Tibial nerve (tissue), 4 donors: Measurements from ENCODE around the gene EYA2. TPM values are rescaled to one million over a fixed set of nuclear protein-coding genes. Genes with fewer than 3 reads are reported as not detected.

Source experiments
- DNase-seq, 2 donors: peaks; one replicate each; pipeline ENCODE4 v3.0.0-alpha.2; 2019; ENCODE audit warnings: low spot score in 2 of 2
- H3K27ac ChIP-seq, 4 donors: fragments of 200-600 bp; sonication (generic) in 3 of 4; one replicate each; pipeline ENCODE4 v1.5.1; 2017 to 2019; ENCODE audit warnings: mild to moderate bottlenecking in 1 of 4
- H3K27me3 ChIP-seq, 2 donors: fragments of 200-600 bp; sonication (generic) in 1 of 2; one replicate each; pipeline versions ENCODE4 v1.5.1 to v1.6.0; 2017 to 2019
- H3K36me3 ChIP-seq, 3 donors: fragments of 200-600 bp; sonication (generic); one replicate each; pipeline ENCODE4 v1.5.1; 2018 to 2019
- H3K4me1 ChIP-seq, 4 donors: fragments of 200-600 bp; sonication (generic) in 3 of 4; one replicate each; pipeline ENCODE4 v1.5.1; 2017 to 2019
- H3K4me3 ChIP-seq, 4 donors: fragments of 200-600 bp; sonication (generic) in 3 of 4; one replicate each; pipeline ENCODE4 v1.5.1; 2017 to 2019; ENCODE audit warnings: mild to moderate bottlenecking in 1 of 4, moderate library complexity in 1 of 4
- H3K9me3 ChIP-seq, 4 donors: fragments of 200-600 bp; sonication (generic) in 3 of 4; one replicate each; pipeline ENCODE4 v1.5.1; 2017 to 2019
- CTCF ChIP-seq, 5 experiments: fragments of 200-600 bp in 3 of 5; fragments of 450-650 bp in 2 of 5; sonication (generic) in 3 of 5; IDR thresholded peaks; one replicate each; pipeline ENCODE4 v1.5.1; 2016 to 2019; ENCODE audit warnings: antibody characterized with exemption in 5 of 5, mild to moderate bottlenecking in 3 of 5, moderate library complexity in 2 of 5
- EP300 ChIP-seq, 2 donors: sonication (generic); formaldehyde crosslinking; IDR thresholded peaks; one replicate each; pipeline ENCODE4 v1.6.1; 2017; ENCODE audit warnings: antibody characterized with exemption in 2 of 2, mild to moderate bottlenecking in 1 of 2
- POLR2A ChIP-seq, 2 donors: fragments of 450-650 bp; IDR thresholded peaks; one replicate each; pipeline ENCODE4 v1.6.1; 2017; ENCODE audit warnings: antibody characterized with exemption in 2 of 2, mild to moderate bottlenecking in 2 of 2, moderate library complexity in 2 of 2
- WGBS, 2 donors: methylation state at CpG; one replicate each; pipeline ENCODE4 v1.1.5; 2018; 5-methylcytosine and 5-hydroxymethylcytosine counted together
- total RNA-seq, 4 donors: library from RNA; depleted of rRNA; stranded (reverse); fragments of >200 nt; gene quantifications; one replicate each; pipeline ENCODE4 v1.1.0, GENCODE V29; 2016

The EYA2 gene
- total RNA-seq, 4 donors from 2014 or later: 13.8 to 25.5 (median 20.2) TPM

- H3K9me3 ChIP-seq: no peaks in the 10 kb centered on the region
- H3K27ac ChIP-seq: no peak overlapping the region
- H3K4me1 ChIP-seq: peaks cover 0 to 15% (median 6%) of the 10 kb centered on the region in 4 donors
- WGBS, 2 donors: 79 to 86% methylated on average over 8 of the region's 8 CpGs
- H3K36me3 ChIP-seq: peaks cover 0 to 32% (median 0%) of the 10 kb centered on the region in 3 donors
- H3K27me3 ChIP-seq: no peaks in the 10 kb centered on the region
- TF ChIP-seq EP300 (IDR thresholded peaks at IDR 0.05) (no peak), CTCF (IDR thresholded peaks at IDR 0.05) (no peak), POLR2A (IDR thresholded peaks at IDR 0.05) (no peak)
- DNase-seq: no peak
- no peak overlapping the region for H3K4me3 ChIP-seq
These were observed 121.5 kb downstream of the EYA2 start for GRCh38 chr20:47016068-47016664.

- WGBS, 2 donors: 81% methylated on average over 11 of the region's 11 CpGs
These were observed 123.7 kb downstream of the EYA2 start for GRCh38 chr20:47018381-47018780.

GRCh38 chr20:47019121-47019824, 124.6 kb downstream of the EYA2 start:
- DNase-seq: peak; percentile 16 to 40
- WGBS, 2 donors: 19 to 36% methylated on average over 7 of the region's 7 CpGs
- H3K9me3 ChIP-seq: no peaks in the 10 kb centered on the region
- H3K4me1 ChIP-seq: peaks cover 0 to 16% (median 8%) of the 10 kb centered on the region in 4 donors
- H3K27ac ChIP-seq: peak overlapping the region in 2 of 4 donors; percentile 65 to 66
- TF ChIP-seq EP300 (IDR thresholded peaks at IDR 0.05) (peak in 1 of 2 donors; percentile 34), CTCF (IDR thresholded peaks at IDR 0.05) (no peak)
- H3K4me3 ChIP-seq: no peak overlapping the region
- H3K27me3 ChIP-seq: no peaks in the 10 kb centered on the region
- H3K36me3 ChIP-seq: peaks cover 0 to 32% (median 0%) of the 10 kb centered on the region in 3 donors

More at GRCh38 chr20:47018381-47018780, 123.7 kb downstream of the EYA2 start:
- no peak overlapping the region for H3K4me3 ChIP-seq
- DNase-seq: no peak
- no peaks in the 10 kb centered on the region for H3K9me3 ChIP-seq
- no peak for TF ChIP-seq EP300 (IDR thresholded peaks at IDR 0.05)
- TF ChIP-seq POLR2A (IDR thresholded peaks at IDR 0.05): no peak
- no peak for TF ChIP-seq CTCF (IDR thresholded peaks at IDR 0.05)
- H3K27ac ChIP-seq: peak overlapping the region in 1 of 4 donors; percentile 65
- H3K36me3 ChIP-seq: peaks cover 0 to 32% (median 0%) of the 10 kb centered on the region in 3 donors
- H3K4me1 ChIP-seq: peaks cover 0 to 15% (median 6%) of the 10 kb centered on the region in 4 donors
- no peaks in the 10 kb centered on the region for H3K27me3 ChIP-seq

GRCh38 chr20:47020231-47020630, 125.6 kb downstream of the EYA2 start:
- H3K27me3 ChIP-seq: no peaks in the 10 kb centered on the region
- no peaks in the 10 kb centered on the region for H3K9me3 ChIP-seq
- H3K27ac ChIP-seq: peak overlapping the region in 1 of 4 donors; percentile 1
- H3K4me3 ChIP-seq: no peak overlapping the region
- H3K36me3 ChIP-seq: peaks cover 0 to 32% (median 0%) of the 10 kb centered on the region in 3 donors
- peaks cover 0 to 25% (median 8%) of the 10 kb centered on the region in 4 donors for H3K4me1 ChIP-seq
- DNase-seq: no peak
- 48 to 72% methylated on average over 2 of the region's 2 CpGs for WGBS, 2 donors
- TF ChIP-seq EP300 (IDR thresholded peaks at IDR 0.05) (no peak), POLR2A (IDR thresholded peaks at IDR 0.05) (no peak), CTCF (IDR thresholded peaks at IDR 0.05) (no peak)

GRCh38 chr20:47021850-47022249, 127.2 kb downstream of the EYA2 start:
- no peaks in the 10 kb centered on the region for H3K9me3 ChIP-seq
- no peak for DNase-seq
- no peak for TF ChIP-seq POLR2A (IDR thresholded peaks at IDR 0.05)
- no peak for TF ChIP-seq CTCF (IDR thresholded peaks at IDR 0.05)
- no peak for TF ChIP-seq EP300 (IDR thresholded peaks at IDR 0.05)
- WGBS, 2 donors: 74 to 88% methylated on average over 4 of the region's 4 CpGs
- peaks cover 0 to 29% (median 8%) of the 10 kb centered on the region in 4 donors for H3K4me1 ChIP-seq
- no peaks in the 10 kb centered on the region for H3K27me3 ChIP-seq
- H3K4me3 ChIP-seq: no peak overlapping the region
- no peak overlapping the region for H3K27ac ChIP-seq
- peaks cover 0 to 17% (median 0%) of the 10 kb centered on the region in 3 donors for H3K36me3 ChIP-seq
